ENCODE measurements around the gene WDR88.
"Not testable (repeated sequence)": the region's sequence is repeated elsewhere in the genome, so short reads cannot be mapped to it uniquely, and the experiment has no call there.

Gene WDR88

DNA sequence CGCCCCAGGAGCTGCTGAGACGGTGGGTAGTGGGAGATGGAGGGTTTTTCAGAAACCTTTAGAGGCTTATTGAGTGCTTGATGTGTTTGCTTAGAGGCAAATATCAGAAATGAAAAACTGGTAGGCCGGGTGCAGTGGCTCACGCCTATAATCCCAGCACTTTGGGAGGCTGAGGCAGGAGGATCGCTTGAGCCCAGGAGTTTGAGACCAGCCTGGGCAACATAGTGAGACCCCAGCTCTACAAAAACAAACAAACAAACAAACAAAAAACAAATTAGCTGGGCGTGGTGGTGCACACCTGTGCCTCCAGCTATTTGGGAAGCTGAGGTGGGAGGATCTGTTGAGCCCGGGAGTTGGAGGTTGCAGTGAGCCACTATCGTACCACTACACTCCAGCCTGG is 5.2 kb upstream of the WDR88 start:
- FAIRE-seq; DNase-seq (ENCODE audit: extremely low spot score, insufficient read length, low read depth): not testable (repeated sequence)

GRCh38 chr19:33129901-33130300 is 2.0 kb upstream of the WDR88 start:
- DNase-seq (ENCODE audit: extremely low spot score, insufficient read length, low read depth) (no peak), FAIRE-seq (no peak)

- DNase-seq (ENCODE audit: extremely low spot score, insufficient read length, low read depth) (no peak), FAIRE-seq (no peak)
Observed at GRCh38 chr19:33130433-33130832, 1.5 kb upstream of the WDR88 start.

GRCh38 chr19:33132425-33132824 is 511 bp downstream of the WDR88 start:
- no peak for FAIRE-seq
- no peak for DNase-seq (ENCODE audit: extremely low spot score, insufficient read length, low read depth)

DNA sequence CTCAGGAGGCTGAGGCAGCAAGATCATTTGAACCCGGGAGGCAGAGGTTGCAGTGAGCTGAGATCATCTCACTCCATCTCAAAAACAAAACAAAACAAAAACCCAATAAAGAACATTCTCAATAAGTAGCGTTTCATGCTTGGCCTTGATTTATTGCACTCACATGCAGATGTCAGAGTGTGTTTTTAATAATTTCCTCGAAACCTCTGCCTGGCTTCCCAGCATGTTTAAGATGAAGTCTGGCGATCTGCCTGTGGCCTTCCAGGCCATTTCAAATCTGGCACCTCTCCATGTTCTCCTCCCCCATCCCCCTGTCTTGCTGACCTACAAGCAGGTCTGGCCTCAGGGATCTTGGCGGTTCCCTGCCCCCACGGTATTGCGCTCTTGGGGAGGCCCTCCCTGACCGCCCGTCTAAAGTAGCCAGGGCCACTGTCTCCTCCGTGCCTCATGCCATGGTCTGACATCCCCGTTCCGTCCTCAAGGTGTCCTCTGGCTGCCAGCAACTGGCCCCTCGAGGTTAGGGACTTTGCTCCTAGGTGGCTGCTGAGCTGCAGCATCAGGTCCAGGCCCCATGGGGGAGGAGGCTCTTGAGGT is 1.6 kb downstream of the WDR88 start:
- DNase-seq (ENCODE audit: extremely low spot score, insufficient read length, low read depth) (no peak), FAIRE-seq (no peak)

- DNase-seq (ENCODE audit: extremely low spot score, insufficient read length, low read depth) (no peak), FAIRE-seq (no peak)
Observed at GRCh38 chr19:33134571-33135041, 2.7 kb downstream of the WDR88 start.

GRCh38 chr19:33139165-33139564 is 7.3 kb downstream of the WDR88 start:
- FAIRE-seq (no peak), DNase-seq (ENCODE audit: extremely low spot score, insufficient read length, low read depth) (no peak)

DNA sequence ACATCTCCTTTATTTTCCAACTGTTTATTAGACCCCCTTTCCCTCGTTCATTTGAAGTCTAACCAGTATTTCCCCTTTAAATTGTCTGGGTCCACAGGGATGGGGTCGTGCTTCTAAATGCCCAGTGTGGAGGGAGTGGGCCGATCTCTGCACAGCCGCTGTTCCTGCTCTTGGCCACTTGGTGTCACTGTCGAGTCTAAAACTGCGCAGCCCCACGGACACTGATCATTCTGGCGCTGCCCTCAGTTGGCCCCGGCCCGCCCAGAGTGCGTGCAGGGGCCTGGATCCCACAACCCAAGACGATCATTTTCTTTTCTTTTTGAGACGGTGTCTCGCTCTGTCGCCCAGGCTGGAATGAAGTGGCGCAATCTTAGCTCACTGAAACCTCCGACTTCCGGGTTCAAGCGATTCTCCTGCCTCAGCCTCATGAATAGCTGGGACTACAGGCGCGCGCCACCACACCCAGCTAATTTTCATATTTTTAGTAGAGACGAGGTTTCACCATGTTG is 12.0 kb downstream of the WDR88 start:
- peak; percentile 62 for DNase-seq (ENCODE audit: extremely low spot score, insufficient read length, low read depth)
- FAIRE-seq = peak; percentile 97

GRCh38 chr19:33146209-33146608 is 14.3 kb downstream of the WDR88 start:
- DNase-seq (ENCODE audit: extremely low spot score, insufficient read length, low read depth) (no peak), FAIRE-seq (no peak)

DNA sequence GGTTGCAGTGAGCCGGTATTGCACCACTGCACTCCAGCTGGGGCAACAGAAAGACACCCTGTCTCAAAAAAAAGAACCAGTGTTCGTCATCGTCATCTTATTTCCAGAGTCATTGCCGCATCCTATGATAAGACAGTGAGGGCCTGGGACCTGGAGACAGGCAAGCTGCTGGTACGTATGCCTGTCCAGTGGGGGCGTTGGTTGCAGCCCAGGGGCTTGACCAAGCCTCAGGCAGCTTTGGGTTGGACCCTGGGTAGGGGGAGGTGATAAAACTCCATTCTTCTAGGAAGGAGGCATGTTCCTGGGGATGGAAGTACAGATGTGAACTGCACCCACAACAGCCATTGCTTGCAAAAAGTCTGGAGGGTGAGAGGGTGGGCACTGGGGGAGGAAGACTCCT is 15.6 kb downstream of the WDR88 start:
- DNase-seq (ENCODE audit: extremely low spot score, insufficient read length, low read depth) (no peak), FAIRE-seq (no peak)

GRCh38 chr19:33150852-33151518 is 19.1 kb downstream of the WDR88 start:
- DNase-seq (ENCODE audit: extremely low spot score, insufficient read length, low read depth) (no peak), FAIRE-seq (no peak)

DNA sequence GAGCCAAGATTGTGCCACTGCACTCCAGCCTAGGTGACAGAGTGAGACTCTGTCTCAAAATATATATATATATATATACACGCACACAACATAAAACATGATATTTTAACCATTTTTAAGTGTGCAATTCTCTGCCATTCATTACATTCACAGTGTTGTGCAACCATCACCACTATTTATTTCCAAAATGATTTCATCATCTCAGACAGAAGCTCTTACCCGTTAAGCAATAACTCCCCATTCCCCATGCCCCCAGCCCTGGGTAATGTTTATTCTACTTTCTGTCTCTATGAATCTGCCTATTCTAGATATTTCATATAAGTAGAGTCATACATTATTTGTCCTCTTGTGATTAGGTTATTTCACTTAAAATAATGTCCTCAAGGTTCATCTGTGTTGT is 20.3 kb downstream of the WDR88 start:
- no peak for FAIRE-seq

DNA sequence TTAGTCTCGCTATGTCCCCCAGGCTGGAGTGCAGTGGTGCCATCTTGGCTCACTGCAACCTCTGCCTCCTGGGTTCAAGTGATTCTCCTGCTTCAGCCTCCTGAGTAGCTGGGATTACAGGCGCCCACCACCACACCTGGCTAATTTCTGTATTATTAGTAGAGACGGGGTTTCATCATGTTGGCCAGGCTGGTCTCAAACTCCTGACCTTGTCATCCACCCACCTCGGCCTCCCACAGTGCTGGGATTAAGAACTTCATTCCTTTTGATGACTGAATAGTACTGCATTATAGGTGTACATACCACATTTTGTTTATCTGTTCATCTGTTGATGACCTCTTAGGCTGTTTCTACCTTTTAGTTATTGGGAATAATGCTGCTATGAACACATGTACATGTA is 20.7 kb downstream of the WDR88 start:
- not testable (repeated sequence) for DNase-seq (ENCODE audit: extremely low spot score, insufficient read length, low read depth); FAIRE-seq

More for the DNA sequence above, 20.3 kb downstream of the WDR88 start:
- DNase-seq (ENCODE audit: extremely low spot score, insufficient read length, low read depth) = no peak

DNA sequence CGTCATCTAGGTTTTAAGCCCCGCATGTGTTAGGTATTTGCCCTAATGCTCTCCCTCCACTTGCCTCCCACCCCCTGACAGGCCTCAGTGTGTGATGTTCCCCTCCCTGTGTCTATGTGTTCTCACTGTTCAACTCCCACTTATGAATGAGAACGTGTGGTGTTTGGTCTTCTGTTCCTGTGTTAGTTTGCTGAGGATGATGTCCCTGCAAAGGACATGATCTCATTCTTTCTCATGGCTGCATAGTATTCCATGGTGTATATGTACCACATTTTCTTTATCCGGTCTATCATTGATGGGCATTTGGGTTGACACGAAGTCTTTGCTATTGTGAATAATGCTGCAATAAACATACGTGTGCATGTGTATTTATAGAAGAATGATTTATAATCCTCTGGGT is 22.4 kb downstream of the WDR88 start:
- FAIRE-seq; DNase-seq (ENCODE audit: extremely low spot score, insufficient read length, low read depth): not testable (repeated sequence)

DNA sequence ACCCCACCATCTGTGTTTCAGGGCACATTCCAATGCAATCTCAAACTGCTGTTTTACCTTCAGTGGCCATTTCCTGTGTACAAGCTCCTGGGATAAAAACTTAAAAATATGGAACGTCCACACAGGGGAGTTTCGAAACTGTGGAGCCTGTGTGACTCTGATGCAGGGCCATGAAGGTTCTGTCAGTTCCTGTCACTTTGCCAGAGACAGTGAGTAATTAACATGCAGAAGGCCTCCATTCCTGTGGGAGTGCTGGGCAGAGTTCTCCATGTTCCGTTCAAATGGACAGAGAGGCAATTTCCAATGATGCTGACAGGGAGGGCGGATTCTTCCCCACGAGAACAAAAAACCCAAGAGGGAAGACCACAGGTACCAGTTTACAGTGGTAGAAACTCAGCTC is 24.4 kb downstream of the WDR88 start:
- DNase-seq (ENCODE audit: extremely low spot score, insufficient read length, low read depth) (no peak), FAIRE-seq (no peak)

DNA sequence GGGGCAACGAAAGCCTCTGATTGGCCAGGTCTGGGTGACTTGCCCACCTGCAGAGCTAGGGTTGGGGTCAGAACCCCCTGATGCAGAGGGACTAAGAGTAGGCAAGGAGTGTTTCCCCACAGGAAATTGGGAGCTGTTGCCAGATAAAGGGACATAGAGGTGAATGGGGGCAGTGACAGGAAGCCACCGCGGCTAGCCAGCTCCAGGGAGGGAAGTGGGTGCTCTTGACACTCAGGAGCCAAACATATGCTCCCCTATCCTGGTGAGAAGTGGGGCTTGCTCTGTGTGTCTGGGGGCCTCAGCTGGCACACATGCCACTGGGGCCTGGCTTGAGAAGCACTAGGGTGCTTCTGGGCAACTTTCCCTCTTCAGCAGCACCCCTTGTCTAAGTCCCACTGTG is 26.0 kb downstream of the WDR88 start:
- FAIRE-seq = no peak
- DNase-seq (ENCODE audit: extremely low spot score, insufficient read length, low read depth) = no peak

GRCh38 chr19:33158365-33158764 is 26.5 kb downstream of the WDR88 start:
- FAIRE-seq (no peak), DNase-seq (ENCODE audit: extremely low spot score, insufficient read length, low read depth) (no peak)

- no peak for DNase-seq (ENCODE audit: extremely low spot score, insufficient read length, low read depth)
- FAIRE-seq = no peak
Observed at GRCh38 chr19:33159149-33159548, 27.2 kb downstream of the WDR88 start.

- FAIRE-seq = no peak
Observed at GRCh38 chr19:33159893-33160292, 28.0 kb downstream of the WDR88 start.

DNA sequence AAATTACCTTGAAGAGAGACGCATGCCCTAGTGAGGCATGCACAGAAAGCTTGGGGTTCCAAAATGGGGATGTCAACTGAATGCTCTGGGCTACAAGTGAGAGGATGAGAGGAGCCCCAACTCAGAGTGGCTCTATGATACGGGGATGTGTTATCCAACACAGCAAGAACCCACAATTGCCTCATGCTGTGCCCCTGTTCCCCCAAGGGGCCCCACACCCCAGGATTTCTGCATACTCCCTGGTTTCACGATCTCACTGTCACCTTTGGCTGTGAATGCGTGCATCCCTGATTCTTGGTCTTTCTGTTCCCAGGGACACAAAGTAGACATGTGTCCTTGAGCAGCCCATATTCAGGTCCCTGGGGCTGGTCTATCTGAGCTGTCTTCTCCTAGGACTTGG is 29.3 kb downstream of the WDR88 start:
- FAIRE-seq (no peak), DNase-seq (ENCODE audit: extremely low spot score, insufficient read length, low read depth) (no peak)

More at GRCh38 chr19:33159893-33160292, 28.0 kb downstream of the WDR88 start:
- no peak for DNase-seq (ENCODE audit: extremely low spot score, insufficient read length, low read depth)

GRCh38 chr19:33163481-33163880 is 31.6 kb downstream of the WDR88 start:
- FAIRE-seq = no peak

DNA sequence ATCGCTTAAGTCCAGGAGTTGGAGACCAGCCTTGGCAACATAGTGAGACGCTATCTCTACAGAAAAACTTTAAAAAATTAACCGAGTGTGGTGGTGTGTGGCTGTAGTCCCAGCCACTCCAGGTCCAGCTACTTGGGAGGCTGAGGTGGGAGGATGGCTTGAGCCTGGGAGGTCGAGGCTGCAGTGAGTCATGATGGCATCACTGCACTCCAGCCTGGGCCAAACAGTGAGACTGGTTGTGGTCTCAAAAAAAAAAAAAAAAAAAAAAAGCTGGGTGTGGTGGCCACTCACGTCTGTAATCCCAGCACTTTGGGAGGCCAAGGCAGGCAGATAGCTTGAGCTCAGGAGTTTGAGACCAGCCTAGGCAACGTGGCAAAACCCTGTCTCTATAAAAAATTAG is 34.1 kb downstream of the WDR88 start:
- not testable (repeated sequence) for DNase-seq (ENCODE audit: extremely low spot score, insufficient read length, low read depth); FAIRE-seq

More at GRCh38 chr19:33163481-33163880, 31.6 kb downstream of the WDR88 start:
- DNase-seq (ENCODE audit: extremely low spot score, insufficient read length, low read depth) = no peak

Measured in GM18507 (cell line).